HCT116 (cell line): ENCODE data around the gene CHD2. TPM values are rescaled to one million over a fixed set of nuclear protein-coding genes. Genes with fewer than 3 reads are reported as not detected.

Source experiments
- ATAC-seq: fragments of 200-7000 bp; cut with Tn5 transposase; 2 replicates; pipeline ENCODE4 v1.9.1; 2020; ENCODE audit warnings: mild to moderate bottlenecking, moderate library complexity
- BruUV-seq: library from RNA; stranded (reverse); fragments of 400-500 nt; replicated peaks from 2 replicates; lab custom pipeline; 2021; lab: Mats Ljungman, UMichigan
- CTCF ChIA-PET: fragments of 300-600 bp; sonication (Branson Sonifier 250); formaldehyde crosslinking; loops from one replicate; lab custom pipeline; 2021; ENCODE audit warnings: antibody characterized with exemption; lab: Charles Lee
- POLR2A ChIA-PET: fragments of 300-600, 350-600 bp; sonication (Branson Sonifier 250); formaldehyde crosslinking; loops from one replicate; lab custom pipeline; 2021; ENCODE audit warnings: antibody characterized with exemption; lab: Charles Lee
- RAD21 ChIA-PET, 2 experiments: fragments of 300-600 bp; sonication (Branson Sonifier 250); formaldehyde crosslinking; loops; one replicate each; lab custom pipeline; 2023; ENCODE audit warnings: low total read pairs in 2 of 2; ENCODE audit not compliant: uncharacterized antibody in 2 of 2, unreplicated experiment in 2 of 2, low non-redundant PET in 1 of 2; lab: Charles Lee
- DNase-seq: peaks from one replicate; pipeline ENCODE4 v3.0.0-alpha.2; 2010; ENCODE audit warnings: low read depth, low spot score
- H2AFZ ChIP-seq: fragments of 200-600 bp; shearing (Covaris generic), sonication (generic); 2 replicates; pipeline ENCODE4 v1.6.1; 2017; ENCODE audit warnings: low read depth, mixed run types, mixed read lengths, antibody characterized with exemption, low read length; ENCODE audit not compliant: poor library complexity, severe bottlenecking
- H3K27ac ChIP-seq: 2 replicates; pipeline ENCODE4 v1.5.1; 2012; ENCODE audit warnings: low read depth, low read length
- H3K27me3 ChIP-seq: fragments of 200-600 bp; sonication (generic); 2 replicates; pipeline ENCODE4 v1.6.1; 2016; ENCODE audit warnings: mixed run types, low read length, mixed read lengths; ENCODE audit not compliant: insufficient read depth
- H3K36me3 ChIP-seq, 2 experiments: fragments of 200-500 bp in 1 of 2; fragments of 200-600 bp in 1 of 2; sonication (Bioruptor generic) in 1 of 2; sonication (generic) in 1 of 2; 2 replicates each; pipeline versions ENCODE4 v1.5.1 to v1.6.1; 2014 to 2016; ENCODE audit warnings: low read length in 2 of 2, inconsistent platforms in 1 of 2, mixed read lengths in 1 of 2, mixed run types in 1 of 2; ENCODE audit not compliant: insufficient read depth in 2 of 2, control insufficient read depth in 1 of 2
- H3K4me1 ChIP-seq, 2 experiments: fragments of 200-600 bp in 1 of 2; sonication (generic) in 1 of 2; 2 replicates each; pipeline versions ENCODE4 v1.5.1 to v1.6.1; 2012 to 2017; ENCODE audit warnings: low read length in 2 of 2, inconsistent platforms in 1 of 2, mild to moderate bottlenecking in 1 of 2, mixed read lengths in 1 of 2, mixed run types in 1 of 2, moderate library complexity in 1 of 2; ENCODE audit not compliant: insufficient read depth in 2 of 2, control insufficient read depth in 1 of 2
- H3K4me2 ChIP-seq: fragments of 200-600 bp; sonication (generic); 2 replicates; pipeline ENCODE4 v1.6.1; 2017; ENCODE audit warnings: mixed run types, low read length, mixed read lengths
- H3K4me3 ChIP-seq, 2 experiments: fragments of 200-600 bp in 1 of 2; sonication (generic) in 1 of 2; replicated peaks in 1 of 2; 2 replicates each; pipeline ENCODE4 v1.5.1; 2011 to 2016; ENCODE audit warnings: low read length in 2 of 2, control low read depth in 1 of 2, low read depth in 1 of 2, mild to moderate bottlenecking in 1 of 2, mixed read lengths in 1 of 2, mixed run types in 1 of 2
- H3K79me2 ChIP-seq: fragments of 200-600 bp; sonication (generic); 2 replicates; pipeline ENCODE4 v1.6.1; 2017; ENCODE audit warnings: mild to moderate bottlenecking, mixed run types, low read length, moderate library complexity, mixed read lengths; ENCODE audit not compliant: insufficient read depth
- H3K9ac ChIP-seq: fragments of 200-600 bp; sonication (generic); 2 replicates; pipeline ENCODE4 v1.6.1; 2016; ENCODE audit warnings: low read length, mixed read lengths
- H3K9me2 ChIP-seq: fragments of 200-600 bp; sonication (generic), shearing (Covaris generic); 2 replicates; pipeline ENCODE4 v1.6.1; 2017; ENCODE audit warnings: mixed run types, mild to moderate bottlenecking, moderate library complexity; ENCODE audit not compliant: insufficient read depth
- H3K9me3 ChIP-seq, 2 experiments: fragments of 200-500 bp in 1 of 2; fragments of 200-600 bp in 1 of 2; sonication (Bioruptor generic) in 1 of 2; sonication (generic) in 1 of 2; 2 replicates each; pipeline ENCODE4 v1.6.1; 2014 to 2017; ENCODE audit warnings: low read length in 2 of 2, mixed read lengths in 2 of 2, inconsistent platforms in 1 of 2, low read depth in 1 of 2, mild to moderate bottlenecking in 1 of 2, mixed run types in 1 of 2, moderate library complexity in 1 of 2; ENCODE audit not compliant: control insufficient read depth in 1 of 2, insufficient read depth in 1 of 2
- H4K20me1 ChIP-seq: fragments of 200-600 bp; sonication (generic), shearing (Covaris generic); 2 replicates; pipeline ENCODE4 v1.6.1; 2017; ENCODE audit warnings: mixed run types, mild to moderate bottlenecking, moderate library complexity; ENCODE audit not compliant: insufficient read depth
- CBX3 ChIP-seq: IDR thresholded peaks from 2 replicates; pipeline ENCODE4 v1.6.1; 2012; ENCODE audit warnings: low read depth
- EGR1 ChIP-seq: IDR thresholded peaks from 2 replicates; pipeline ENCODE4 v1.6.1; 2012; ENCODE audit warnings: low read depth
- FOSL1 ChIP-seq: IDR thresholded peaks from 2 replicates; pipeline ENCODE4 v1.6.1; 2012; ENCODE audit warnings: low read depth
- JUND ChIP-seq: IDR thresholded peaks from 2 replicates; pipeline ENCODE4 v1.6.1; 2012
- POLR2A ChIP-seq: IDR thresholded peaks from 2 replicates; pipeline ENCODE4 v1.7.0; 2011; ENCODE audit warnings: borderline replicate concordance; ENCODE audit not compliant: insufficient read depth, insufficient read length; ENCODE audit errors: extremely low read depth
- POLR2AphosphoS5 ChIP-seq: IDR thresholded peaks from 2 replicates; pipeline ENCODE4 v1.6.1; 2011; ENCODE audit warnings: mild to moderate bottlenecking, low read depth, low read length, moderate library complexity
- RAD21 ChIP-seq: IDR thresholded peaks from 2 replicates; pipeline ENCODE4 v1.6.1; 2012; ENCODE audit warnings: low read depth, mild to moderate bottlenecking
- SIN3A ChIP-seq: IDR thresholded peaks from 2 replicates; pipeline ENCODE4 v1.6.1; 2012; ENCODE audit warnings: low read depth
- YY1 ChIP-seq: IDR thresholded peaks from 2 replicates; pipeline ENCODE4 v1.6.1; 2011; ENCODE audit warnings: low read length, low read depth, moderate library complexity, mild to moderate bottlenecking; ENCODE audit not compliant: insufficient replicate concordance; ENCODE audit errors: extremely low read depth
- intact Hi-C: fragments of 100-400 bp; cut with micrococcal nuclease; formaldehyde crosslinking; loops from 2 replicates; pipeline ENCODE4 v1.10.0; 2022
- total RNA-seq: library from RNA; stranded (reverse); gene quantifications from one replicate; pipeline ENCODE4 v1.2.1, GENCODE V29; 2021; ENCODE audit not compliant: unreplicated experiment
- TF ChIP-seq, protein P1 (sequence below): IDR thresholded peaks from 2 replicates; pipeline ENCODE4 v1.6.1; 2011; ENCODE audit warnings: mild to moderate bottlenecking, low read length, moderate library complexity; ENCODE audit not compliant: insufficient replicate concordance; ENCODE audit errors: extremely low read depth
- TF ChIP-seq, protein P2 (sequence below): IDR thresholded peaks from 2 replicates; pipeline ENCODE4 v1.6.1; 2012; ENCODE audit warnings: low read depth
- TF ChIP-seq, protein P3 (sequence below): IDR thresholded peaks from 2 replicates; pipeline ENCODE4 v1.6.1; 2012

Gene CHD2
- total RNA-seq, 1 experiment from 2014 or later = 116 TPM

DNA sequence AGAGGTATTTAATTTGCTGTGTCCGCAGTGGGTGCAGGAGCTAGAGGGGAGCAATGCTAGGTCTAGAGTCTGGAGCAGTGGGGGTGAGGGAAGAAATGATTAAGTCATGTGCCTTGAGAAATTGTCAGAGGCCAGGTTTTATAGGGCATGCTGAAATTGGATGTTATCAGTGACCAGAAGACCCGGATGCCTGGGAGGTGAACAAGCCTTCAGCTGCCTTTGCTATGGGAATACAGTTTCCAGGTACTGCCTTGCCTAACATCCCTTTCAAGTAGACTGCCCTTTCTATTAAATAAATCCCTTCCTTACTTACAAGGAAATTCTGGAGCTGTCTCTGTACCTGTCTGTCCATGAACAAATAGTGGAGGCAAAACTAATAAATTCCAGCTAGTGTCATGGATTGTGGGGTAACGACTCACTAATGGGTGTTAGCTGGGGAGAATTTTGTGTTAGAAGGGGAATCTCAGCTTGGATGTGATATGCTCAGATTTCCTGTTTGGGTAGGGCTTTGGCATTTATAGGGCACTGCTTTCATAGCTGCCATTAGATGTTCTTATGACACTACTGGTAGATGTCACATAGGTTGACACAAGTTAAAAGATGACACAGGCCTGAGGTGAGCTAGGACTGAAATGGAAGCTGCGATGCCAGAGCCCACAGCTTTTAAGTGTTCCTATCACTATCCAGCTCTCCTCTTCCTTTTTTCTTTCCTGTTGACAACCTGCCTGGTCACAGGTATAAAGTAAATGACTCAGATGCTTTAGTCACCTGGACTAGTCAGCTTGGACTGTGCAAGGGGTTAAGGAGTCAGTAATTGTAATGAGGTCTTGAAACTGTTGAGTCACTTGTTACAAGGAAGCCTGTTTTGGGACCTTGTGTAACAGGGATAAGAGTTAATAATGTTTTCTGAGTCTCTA lies 21.3 kb downstream of the CHD2 start (continued):
- TF ChIP-seq, protein P1, sequence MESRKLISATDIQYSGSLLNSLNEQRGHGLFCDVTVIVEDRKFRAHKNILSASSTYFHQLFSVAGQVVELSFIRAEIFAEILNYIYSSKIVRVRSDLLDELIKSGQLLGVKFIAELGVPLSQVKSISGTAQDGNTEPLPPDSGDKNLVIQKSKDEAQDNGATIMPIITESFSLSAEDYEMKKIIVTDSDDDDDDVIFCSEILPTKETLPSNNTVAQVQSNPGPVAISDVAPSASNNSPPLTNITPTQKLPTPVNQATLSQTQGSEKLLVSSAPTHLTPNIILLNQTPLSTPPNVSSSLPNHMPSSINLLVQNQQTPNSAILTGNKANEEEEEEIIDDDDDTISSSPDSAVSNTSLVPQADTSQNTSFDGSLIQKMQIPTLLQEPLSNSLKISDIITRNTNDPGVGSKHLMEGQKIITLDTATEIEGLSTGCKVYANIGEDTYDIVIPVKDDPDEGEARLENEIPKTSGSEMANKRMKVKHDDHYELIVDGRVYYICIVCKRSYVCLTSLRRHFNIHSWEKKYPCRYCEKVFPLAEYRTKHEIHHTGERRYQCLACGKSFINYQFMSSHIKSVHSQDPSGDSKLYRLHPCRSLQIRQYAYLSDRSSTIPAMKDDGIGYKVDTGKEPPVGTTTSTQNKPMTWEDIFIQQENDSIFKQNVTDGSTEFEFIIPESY = no peak
- TF ChIP-seq SIN3A = peak; percentile 93

DNA sequence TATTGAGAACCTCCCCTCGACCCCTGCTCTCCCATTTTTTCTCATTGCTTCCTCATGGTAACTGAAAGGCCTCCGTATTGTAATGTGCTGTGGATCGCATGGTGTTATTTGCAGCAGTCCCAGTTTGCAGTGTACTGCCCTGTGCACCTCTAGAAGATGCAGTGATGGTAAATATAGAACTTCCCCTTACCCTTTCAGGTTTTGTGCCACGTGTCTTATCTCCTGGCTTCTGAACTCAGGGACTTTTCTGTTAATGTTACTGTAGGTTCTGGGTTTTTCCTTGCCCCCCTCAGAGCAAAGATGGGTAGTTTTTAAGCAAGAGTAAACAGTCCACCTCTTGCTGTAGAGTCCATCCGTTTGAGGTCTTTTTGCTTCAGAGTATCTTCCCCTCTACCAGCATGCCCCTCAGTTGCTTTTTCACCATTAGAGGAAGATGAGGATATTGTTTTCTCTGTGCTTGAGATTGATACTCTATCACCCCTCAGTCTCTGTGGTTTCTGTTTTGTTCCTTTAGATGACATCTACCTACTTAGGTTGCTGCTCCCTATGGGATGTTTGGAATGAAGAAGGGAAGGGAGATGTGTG lies 22.4 kb downstream of the CHD2 start:
- Histone ChIP-seq H3K4me3 (0 out of 4 replicates have a peak overlapping the region, but pooled peaks of 1 of the 2 experiments have one; percentile 17), H3K9ac (peak overlapping the region; percentile 56), H3K4me1 (peaks cover 36 to 55% of the 10 kb centered on the region in 2 experiments), H3K79me2 (peaks cover 100% of the 10 kb centered on the region), H4K20me1 (no peaks in the 10 kb centered on the region), H3K27ac (peak overlapping the region; percentile 65; the same call in 1 of the 2 replicates), H3K9me3 (no peaks in the 10 kb centered on the region), H2AFZ (no peak overlapping the region), H3K36me3 (peaks cover 33 to 34% of the 10 kb centered on the region in 2 experiments), H3K4me2 (peak overlapping the region; percentile 61), H3K27me3 (no peaks in the 10 kb centered on the region), H3K9me2 (no peaks in the 10 kb centered on the region)
- BruUV-seq = no TSS peak
- POLR2A ChIA-PET = interaction anchor here (1.4 to 1.7 kb wide), 4 partner anchors 16 to 117 kb away, joined by 4 to 10 read pairs (median 7); partner anchors contain the start of gene CHD2
- no peak for DNase-seq
- intact Hi-C loops = no loop called here
- RAD21 ChIA-PET = no interaction called here
- no peak for ATAC-seq
- CTCF ChIA-PET = interaction anchor here (7.7 kb wide), 1 partner anchor 125 kb away, joined by 67 read pairs; no protein-coding TSS in a partner anchor
- TF ChIP-seq YY1 (no peak), JUND (no peak), FOSL1 (no peak), RAD21 (no peak), CBX3 (no peak), POLR2AphosphoS5 (no peak), EGR1 (no peak), POLR2A (no peak)
- TF ChIP-seq, protein P2, sequence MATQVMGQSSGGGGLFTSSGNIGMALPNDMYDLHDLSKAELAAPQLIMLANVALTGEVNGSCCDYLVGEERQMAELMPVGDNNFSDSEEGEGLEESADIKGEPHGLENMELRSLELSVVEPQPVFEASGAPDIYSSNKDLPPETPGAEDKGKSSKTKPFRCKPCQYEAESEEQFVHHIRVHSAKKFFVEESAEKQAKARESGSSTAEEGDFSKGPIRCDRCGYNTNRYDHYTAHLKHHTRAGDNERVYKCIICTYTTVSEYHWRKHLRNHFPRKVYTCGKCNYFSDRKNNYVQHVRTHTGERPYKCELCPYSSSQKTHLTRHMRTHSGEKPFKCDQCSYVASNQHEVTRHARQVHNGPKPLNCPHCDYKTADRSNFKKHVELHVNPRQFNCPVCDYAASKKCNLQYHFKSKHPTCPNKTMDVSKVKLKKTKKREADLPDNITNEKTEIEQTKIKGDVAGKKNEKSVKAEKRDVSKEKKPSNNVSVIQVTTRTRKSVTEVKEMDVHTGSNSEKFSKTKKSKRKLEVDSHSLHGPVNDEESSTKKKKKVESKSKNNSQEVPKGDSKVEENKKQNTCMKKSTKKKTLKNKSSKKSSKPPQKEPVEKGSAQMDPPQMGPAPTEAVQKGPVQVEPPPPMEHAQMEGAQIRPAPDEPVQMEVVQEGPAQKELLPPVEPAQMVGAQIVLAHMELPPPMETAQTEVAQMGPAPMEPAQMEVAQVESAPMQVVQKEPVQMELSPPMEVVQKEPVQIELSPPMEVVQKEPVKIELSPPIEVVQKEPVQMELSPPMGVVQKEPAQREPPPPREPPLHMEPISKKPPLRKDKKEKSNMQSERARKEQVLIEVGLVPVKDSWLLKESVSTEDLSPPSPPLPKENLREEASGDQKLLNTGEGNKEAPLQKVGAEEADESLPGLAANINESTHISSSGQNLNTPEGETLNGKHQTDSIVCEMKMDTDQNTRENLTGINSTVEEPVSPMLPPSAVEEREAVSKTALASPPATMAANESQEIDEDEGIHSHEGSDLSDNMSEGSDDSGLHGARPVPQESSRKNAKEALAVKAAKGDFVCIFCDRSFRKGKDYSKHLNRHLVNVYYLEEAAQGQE = no peak
- TF ChIP-seq, protein P3, sequence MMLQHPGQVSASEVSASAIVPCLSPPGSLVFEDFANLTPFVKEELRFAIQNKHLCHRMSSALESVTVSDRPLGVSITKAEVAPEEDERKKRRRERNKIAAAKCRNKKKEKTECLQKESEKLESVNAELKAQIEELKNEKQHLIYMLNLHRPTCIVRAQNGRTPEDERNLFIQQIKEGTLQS = no peak
